ENCODE results near the gene KMT2C. TPM values are rescaled to one million over a fixed set of nuclear protein-coding genes. Genes with fewer than 3 reads are reported as not detected.
"Not testable (repeated sequence)": the region's sequence is repeated elsewhere in the genome, so short reads cannot be mapped to it uniquely, and the experiment has no call there.

The KMT2C gene
- total RNA-seq, 4 donors from 2014 or later = 59.0 to 73.9 (median 69.5) TPM

- H3K9me3 ChIP-seq; intact Hi-C loops (cut with DNase I); H3K27me3 ChIP-seq; H3K27ac ChIP-seq (replicated peaks in 1 of 4); DNase-seq (ENCODE audit: extremely low spot score); H3K36me3 ChIP-seq; H3K4me3 ChIP-seq: not testable (repeated sequence)
- peaks cover 13 to 37% (median 21%) of the 10 kb centered on the region in 4 donors for H3K4me1 ChIP-seq
- WGBS = 97% methylated on average over 8 of the region's 8 CpGs
These were observed 58.9 kb downstream of the KMT2C start for GRCh38 chr7:152376716-152377484.

DNA sequence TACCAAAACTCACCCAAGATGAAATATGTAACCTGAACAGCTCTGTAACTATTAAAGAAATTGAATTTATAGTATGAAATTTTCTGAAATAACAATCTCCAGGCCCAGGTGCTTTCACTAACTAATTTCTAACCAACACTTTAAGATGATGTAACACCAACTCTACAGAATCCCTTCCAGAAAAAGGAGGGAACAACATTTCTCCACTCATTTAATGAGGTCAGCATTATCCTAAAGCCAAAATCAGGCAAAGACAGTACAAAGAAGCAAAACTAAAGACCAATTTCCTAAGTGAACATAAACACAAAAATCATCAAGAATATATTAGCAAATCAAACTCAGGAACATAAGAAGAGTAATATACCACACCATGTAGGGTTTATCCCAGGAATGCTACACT, 65.5 kb downstream of the KMT2C start:
- no peak overlapping the region for H3K4me3 ChIP-seq
- DNase-seq (ENCODE audit: extremely low spot score) = no peak
- H3K36me3 ChIP-seq = peaks cover 0 to 4% (median 0%) of the 10 kb centered on the region in 4 donors
- no peaks in the 10 kb centered on the region for H3K27me3 ChIP-seq
- intact Hi-C loops (cut with DNase I) = no loop called here
- H3K27ac ChIP-seq (replicated peaks in 1 of 4) = no peak overlapping the region
- no peaks in the 10 kb centered on the region for H3K9me3 ChIP-seq
- no peak for TF ChIP-seq POLR2A (IDR thresholded peaks at IDR 0.05; ENCODE audit: low read depth)
- no peak for TF ChIP-seq EP300 (IDR thresholded peaks at IDR 0.05)
- no peak for TF ChIP-seq POLR2AphosphoS5 (IDR thresholded peaks at IDR 0.05)
- TF ChIP-seq CTCF (IDR thresholded peaks at IDR 0.05) = no peak
- peaks cover 8 to 53% (median 43%) of the 10 kb centered on the region in 4 donors for H3K4me1 ChIP-seq

- intact Hi-C loops (cut with DNase I) = no loop called here
- H3K9me3 ChIP-seq = no peaks in the 10 kb centered on the region
- H3K4me1 ChIP-seq = peaks cover 5 to 51% (median 44%) of the 10 kb centered on the region in 4 donors
- DNase-seq (ENCODE audit: extremely low spot score) = no peak
- 69% methylated on average over 3 of the region's 3 CpGs for WGBS
- H3K27me3 ChIP-seq = no peaks in the 10 kb centered on the region
- H3K36me3 ChIP-seq = peaks cover 0 to 4% (median 0%) of the 10 kb centered on the region in 4 donors
- TF ChIP-seq POLR2A (IDR thresholded peaks at IDR 0.05; ENCODE audit: low read depth) = no peak
- no peak for TF ChIP-seq EP300 (IDR thresholded peaks at IDR 0.05)
- TF ChIP-seq CTCF (IDR thresholded peaks at IDR 0.05) = no peak
- TF ChIP-seq POLR2AphosphoS5 (IDR thresholded peaks at IDR 0.05) = no peak
- no peak overlapping the region for H3K4me3 ChIP-seq
- H3K27ac ChIP-seq (replicated peaks in 1 of 4) = no peak overlapping the region
These were observed 66.3 kb downstream of the KMT2C start for GRCh38 chr7:152369518-152369917.

DNA sequence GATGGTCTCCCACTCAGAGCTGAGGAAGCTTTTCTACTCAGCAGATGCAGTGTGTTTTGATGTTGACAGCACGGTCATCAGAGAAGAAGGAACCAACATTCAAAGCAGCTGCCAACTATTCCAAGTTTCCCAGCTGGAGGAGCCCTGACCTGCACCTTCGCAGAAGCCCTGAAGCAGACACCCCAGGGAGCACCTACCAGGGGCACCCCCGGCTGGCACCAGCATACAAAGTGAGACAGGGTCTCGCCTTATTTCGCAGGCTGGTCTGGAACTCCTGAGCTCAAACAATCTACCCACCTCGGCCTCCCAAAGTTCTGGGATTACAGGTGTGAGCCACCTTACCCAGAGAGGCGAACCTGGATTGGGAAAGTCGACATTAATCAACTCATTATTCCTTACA, 68.6 kb downstream of the KMT2C start:
- Histone ChIP-seq H3K27me3 (no peaks in the 10 kb centered on the region), H3K4me3 (no peak overlapping the region), H3K9me3 (no peaks in the 10 kb centered on the region), H3K4me1 (peaks cover 5 to 74% (median 63%) of the 10 kb centered on the region in 4 donors), H3K27ac (replicated peaks in 1 of 4) (no peak overlapping the region), H3K36me3 (peaks cover 0 to 4% (median 0%) of the 10 kb centered on the region in 4 donors)
- intact Hi-C loops (cut with DNase I) = no loop called here
- TF ChIP-seq CTCF (IDR thresholded peaks at IDR 0.05) (no peak), POLR2A (IDR thresholded peaks at IDR 0.05; ENCODE audit: low read depth) (no peak)
- 87% methylated on average over 6 of the region's 8 CpGs for WGBS
- no peak for DNase-seq (ENCODE audit: extremely low spot score)

- peaks cover 0 to 4% (median 0%) of the 10 kb centered on the region in 4 donors for H3K36me3 ChIP-seq
- no peak overlapping the region for H3K27ac ChIP-seq (replicated peaks in 1 of 4)
- intact Hi-C loops (cut with DNase I) = no loop called here
These were observed 69.1 kb downstream of the KMT2C start for GRCh38 chr7:152366662-152367061.

More at GRCh38 chr7:152366662-152367061, 69.1 kb downstream of the KMT2C start:
- 74% methylated on average over 11 of the region's 32 CpGs for WGBS
- no peaks in the 10 kb centered on the region for H3K27me3 ChIP-seq
- TF ChIP-seq CTCF (IDR thresholded peaks at IDR 0.05) (no peak), POLR2AphosphoS5 (IDR thresholded peaks at IDR 0.05) (no peak), EP300 (IDR thresholded peaks at IDR 0.05) (no peak), POLR2A (IDR thresholded peaks at IDR 0.05; ENCODE audit: low read depth) (no peak)
- peaks cover 5 to 76% (median 66%) of the 10 kb centered on the region in 4 donors for H3K4me1 ChIP-seq
- no peaks in the 10 kb centered on the region for H3K9me3 ChIP-seq
- DNase-seq (ENCODE audit: extremely low spot score) = no peak
- no peak overlapping the region for H3K4me3 ChIP-seq

All from esophagus muscularis mucosa (tissue), 4 donors.